ENCODE data around the gene GPD2. TPM values are rescaled to one million over a fixed set of nuclear protein-coding genes. Genes with fewer than 3 reads are reported as not detected.
A peak's percentile ranks its signal among the peaks of the same experiment; 100 is the strongest.

Gene GPD2
- total and polyA plus RNA-seq, 2 donors = 7.9 to 56.0 TPM

GRCh38 chr2:156576005-156576404, 139.8 kb downstream of the GPD2 start:
- Histone ChIP-seq H3K4me1 (ENCODE audit: insufficient read depth) (no peaks in the 10 kb centered on the region), H3K4me3 (ENCODE audit: low read depth, low read length) (no peak overlapping the region), H3K27ac (ENCODE audit: low read depth) (no peak overlapping the region), H3K36me3 (ENCODE audit: insufficient read depth) (no peaks in the 10 kb centered on the region)
- DNase-seq (ENCODE audit: extremely low spot score) = no peak
- WGBS = 81% methylated on average over 3 of the region's 3 CpGs

- Histone ChIP-seq H3K4me1 (ENCODE audit: insufficient read depth) (no peaks in the 10 kb centered on the region), H3K4me3 (ENCODE audit: low read depth, low read length) (no peak overlapping the region), H3K36me3 (ENCODE audit: insufficient read depth) (peaks cover 2% of the 10 kb centered on the region), H3K27ac (ENCODE audit: low read depth) (no peak overlapping the region)
- no peak for DNase-seq (ENCODE audit: extremely low spot score)
Measured at GRCh38 chr2:156580501-156580900, 144.3 kb downstream of the GPD2 start.

GRCh38 chr2:156581280-156581679, 145.1 kb downstream of the GPD2 start:
- WGBS = 80% methylated on average over 2 of the region's 2 CpGs
- H3K4me1 ChIP-seq (ENCODE audit: insufficient read depth) = no peaks in the 10 kb centered on the region
- H3K4me3 ChIP-seq (ENCODE audit: low read depth, low read length) = no peak overlapping the region
- DNase-seq (ENCODE audit: extremely low spot score) = no peak
- peaks cover 2% of the 10 kb centered on the region for H3K36me3 ChIP-seq (ENCODE audit: insufficient read depth)
- no peak overlapping the region for H3K27ac ChIP-seq (ENCODE audit: low read depth)

- Histone ChIP-seq H3K36me3 (ENCODE audit: insufficient read depth) (peaks cover 2% of the 10 kb centered on the region), H3K27ac (ENCODE audit: low read depth) (no peak overlapping the region)
- WGBS = 99% methylated on average over 1 of the region's 1 CpG
Measured at GRCh38 chr2:156585457-156585856, 149.3 kb downstream of the GPD2 start.

GRCh38 chr2:156586621-156587020, 150.4 kb downstream of the GPD2 start:
- 84% methylated on average over 2 of the region's 2 CpGs for WGBS
- no peak for DNase-seq (ENCODE audit: extremely low spot score)
- Histone ChIP-seq H3K4me1 (ENCODE audit: insufficient read depth) (no peaks in the 10 kb centered on the region), H3K4me3 (ENCODE audit: low read depth, low read length) (no peak overlapping the region), H3K36me3 (ENCODE audit: insufficient read depth) (peaks cover 2% of the 10 kb centered on the region), H3K27ac (ENCODE audit: low read depth) (no peak overlapping the region)

More at GRCh38 chr2:156585457-156585856, 149.3 kb downstream of the GPD2 start:
- Histone ChIP-seq H3K4me1 (ENCODE audit: insufficient read depth) (no peaks in the 10 kb centered on the region), H3K4me3 (ENCODE audit: low read depth, low read length) (no peak overlapping the region)
- no peak for DNase-seq (ENCODE audit: extremely low spot score)

- Histone ChIP-seq H3K4me3 (ENCODE audit: low read depth, low read length) (no peak overlapping the region), H3K27ac (ENCODE audit: low read depth) (no peak overlapping the region), H3K4me1 (ENCODE audit: insufficient read depth) (no peaks in the 10 kb centered on the region), H3K36me3 (ENCODE audit: insufficient read depth) (no peaks in the 10 kb centered on the region)
- peak; percentile 20 for DNase-seq (ENCODE audit: extremely low spot score)
- WGBS = 39% methylated on average over 10 of the region's 10 CpGs
Measured at GRCh38 chr2:156589381-156590079, 153.4 kb downstream of the GPD2 start.

- 63% methylated on average over 2 of the region's 2 CpGs for WGBS
- no peaks in the 10 kb centered on the region for H3K36me3 ChIP-seq (ENCODE audit: insufficient read depth)
- no peak overlapping the region for H3K4me3 ChIP-seq (ENCODE audit: low read depth, low read length)
- no peak overlapping the region for H3K27ac ChIP-seq (ENCODE audit: low read depth)
- DNase-seq (ENCODE audit: extremely low spot score) = no peak
- H3K4me1 ChIP-seq (ENCODE audit: insufficient read depth) = no peaks in the 10 kb centered on the region
Measured at GRCh38 chr2:156590085-156590739, 154.0 kb downstream of the GPD2 start.

- H3K4me1 ChIP-seq (ENCODE audit: insufficient read depth) = no peaks in the 10 kb centered on the region
- DNase-seq (ENCODE audit: extremely low spot score) = no peak
- 69% methylated on average over 8 of the region's 8 CpGs for WGBS
- no peak overlapping the region for H3K4me3 ChIP-seq (ENCODE audit: low read depth, low read length)
- H3K27ac ChIP-seq (ENCODE audit: low read depth) = no peak overlapping the region
- no peaks in the 10 kb centered on the region for H3K36me3 ChIP-seq (ENCODE audit: insufficient read depth)
Measured at GRCh38 chr2:156592809-156593593, 156.8 kb downstream of the GPD2 start.

- Histone ChIP-seq H3K27ac (ENCODE audit: low read depth) (no peak overlapping the region), H3K36me3 (ENCODE audit: insufficient read depth) (no peaks in the 10 kb centered on the region), H3K4me1 (ENCODE audit: insufficient read depth) (no peaks in the 10 kb centered on the region), H3K4me3 (ENCODE audit: low read depth, low read length) (no peak overlapping the region)
- 67% methylated on average over 2 of the region's 2 CpGs for WGBS
- DNase-seq (ENCODE audit: extremely low spot score) = no peak
Measured at GRCh38 chr2:156593594-156593921, 157.4 kb downstream of the GPD2 start.

- WGBS = 58% methylated on average over 1 of the region's 1 CpG
- no peaks in the 10 kb centered on the region for H3K4me1 ChIP-seq (ENCODE audit: insufficient read depth)
- H3K27ac ChIP-seq (ENCODE audit: low read depth) = no peak overlapping the region
- H3K4me3 ChIP-seq (ENCODE audit: low read depth, low read length) = no peak overlapping the region
- no peak for DNase-seq (ENCODE audit: extremely low spot score)
- H3K36me3 ChIP-seq (ENCODE audit: insufficient read depth) = no peaks in the 10 kb centered on the region
Measured at GRCh38 chr2:156598563-156598962, 162.4 kb downstream of the GPD2 start.

- DNase-seq (ENCODE audit: extremely low spot score) = no peak
- Histone ChIP-seq H3K36me3 (ENCODE audit: insufficient read depth) (no peaks in the 10 kb centered on the region), H3K27ac (ENCODE audit: low read depth) (no peak overlapping the region), H3K4me1 (ENCODE audit: insufficient read depth) (no peaks in the 10 kb centered on the region), H3K4me3 (ENCODE audit: low read depth, low read length) (no peak overlapping the region)
- 47% methylated on average over 3 of the region's 3 CpGs for WGBS
Measured at GRCh38 chr2:156600196-156600595, 164.0 kb downstream of the GPD2 start.

- 77% methylated on average over 6 of the region's 6 CpGs for WGBS
- H3K4me3 ChIP-seq (ENCODE audit: low read depth, low read length) = no peak overlapping the region
- no peak for DNase-seq (ENCODE audit: extremely low spot score)
- H3K27ac ChIP-seq (ENCODE audit: low read depth) = no peak overlapping the region
- no peaks in the 10 kb centered on the region for H3K36me3 ChIP-seq (ENCODE audit: insufficient read depth)
- no peaks in the 10 kb centered on the region for H3K4me1 ChIP-seq (ENCODE audit: insufficient read depth)
Measured at GRCh38 chr2:156601855-156602551, 165.8 kb downstream of the GPD2 start.

- no peak for DNase-seq (ENCODE audit: extremely low spot score)
- Histone ChIP-seq H3K36me3 (ENCODE audit: insufficient read depth) (no peaks in the 10 kb centered on the region), H3K4me3 (ENCODE audit: low read depth, low read length) (no peak overlapping the region), H3K4me1 (ENCODE audit: insufficient read depth) (no peaks in the 10 kb centered on the region), H3K27ac (ENCODE audit: low read depth) (no peak overlapping the region)
Measured at GRCh38 chr2:156602552-156602933, 166.4 kb downstream of the GPD2 start.

Measured in urinary bladder (tissue), 4 donors.